Kidney tubule cell (primary cell): ENCODE data around the gene MEI4.

Source experiments
- DNase-seq: peaks from one replicate; pipeline ENCODE4 v3.0.0-alpha.2; 2018; ENCODE audit warnings: low spot score

MEI4 gene

DNA sequence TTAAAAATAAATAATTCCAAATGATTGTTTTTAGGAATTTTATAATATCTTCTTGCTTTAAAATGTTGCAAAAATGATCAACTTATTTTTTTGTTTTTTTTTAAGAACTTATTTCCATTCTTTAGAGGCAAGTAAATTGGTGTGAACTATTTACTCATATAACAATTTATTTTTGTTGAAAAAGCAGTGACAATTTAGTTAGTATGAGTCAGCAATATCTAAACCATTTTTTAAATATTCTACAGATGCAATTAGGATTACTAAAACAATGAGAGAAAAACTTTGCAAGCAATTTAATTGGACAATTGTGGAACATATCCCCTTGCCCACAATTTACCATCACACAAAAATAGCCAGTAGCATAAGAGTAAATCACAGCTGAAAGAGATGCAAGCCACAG, 319.5 kb downstream of the MEI4 start:
- no peak for DNase-seq
